Measurements from ENCODE around the gene TMEM19. TPM values are rescaled to one million over a fixed set of nuclear protein-coding genes. Genes with fewer than 3 reads are reported as not detected.
A peak's percentile ranks its signal among the peaks of the same experiment; 100 is the strongest.

Gene TMEM19
- 11.0 and 14.3 TPM in 2 replicates for total RNA-seq

- H3K36me3 Mint-ChIP-seq (ENCODE audit: low read depth), result no peaks in the 10 kb centered on the region
- H3K9me3 Mint-ChIP-seq, result no peaks in the 10 kb centered on the region
- no peaks in the 10 kb centered on the region for H3K27me3 Mint-ChIP-seq (ENCODE audit: low read depth)
- H3K4me1 Mint-ChIP-seq (ENCODE audit: low read depth), result peaks cover 21% of the 10 kb centered on the region
- peak within 1 kb of the TSS; percentile 90 for H3K4me3 Mint-ChIP-seq (ENCODE audit: low read depth)
- peak within 1 kb of the TSS; percentile 95 for H3K27ac Mint-ChIP-seq
- peak; percentile 79 for DNase-seq (ENCODE audit: low spot score)
- intact Hi-C loops (cut with micrococcal nuclease), result loop anchor here (1.0 to 10.0 kb wide), 5 partner anchors 22 to 1321 kb away; partner anchors contain the start of genes KCNMB4, RAB21, TBC1D15 and THAP2
Observed at GRCh38 chr12:71685914-71686657, at the start of gene TMEM19. Gene TMEM19, plus strand, starts transcription at chr12:71686082. Its CDS starts 599 bp downstream, at chr12:71686681.

- DNase-seq (ENCODE audit: low spot score), result no peak
- H3K4me1 Mint-ChIP-seq (ENCODE audit: low read depth), result peaks cover 16% of the 10 kb centered on the region
- intact Hi-C loops (cut with micrococcal nuclease), result loop anchor here (5.0 kb wide), 2 partner anchors 111 to 219 kb away; no protein-coding TSS in a partner anchor
- H3K36me3 Mint-ChIP-seq (ENCODE audit: low read depth), result peaks cover 79% of the 10 kb centered on the region
- no peaks in the 10 kb centered on the region for H3K9me3 Mint-ChIP-seq
- H3K27ac Mint-ChIP-seq, result peak overlapping the region; percentile 73
- H3K4me3 Mint-ChIP-seq (ENCODE audit: low read depth), result no peak overlapping the region
- no peaks in the 10 kb centered on the region for H3K27me3 Mint-ChIP-seq (ENCODE audit: low read depth)
Observed at GRCh38 chr12:71636704-71637115, 49.2 kb upstream of the TMEM19 start.

- Mint-ChIP-seq H3K4me1 (ENCODE audit: low read depth) (peaks cover 26% of the 10 kb centered on the region), H3K27ac (no peak overlapping the region), H3K36me3 (ENCODE audit: low read depth) (peaks cover 83% of the 10 kb centered on the region), H3K9me3 (no peaks in the 10 kb centered on the region), H3K4me3 (ENCODE audit: low read depth) (no peak overlapping the region), H3K27me3 (ENCODE audit: low read depth) (no peaks in the 10 kb centered on the region)
- intact Hi-C loops (cut with micrococcal nuclease), result loop anchor here (2.0 to 5.0 kb wide), 4 partner anchors 14 to 221 kb away; no protein-coding TSS in a partner anchor
- DNase-seq (ENCODE audit: low spot score), result no peak
Observed at GRCh38 chr12:71638499-71638898, 47.4 kb upstream of the TMEM19 start.

- intact Hi-C loops (cut with micrococcal nuclease), result loop anchor here (2.0 to 5.0 kb wide), 4 partner anchors 13 to 222 kb away; no protein-coding TSS in a partner anchor
- Mint-ChIP-seq H3K4me3 (ENCODE audit: low read depth) (no peak overlapping the region), H3K9me3 (no peaks in the 10 kb centered on the region), H3K27me3 (ENCODE audit: low read depth) (no peaks in the 10 kb centered on the region), H3K4me1 (ENCODE audit: low read depth) (peaks cover 35% of the 10 kb centered on the region), H3K36me3 (ENCODE audit: low read depth) (peaks cover 83% of the 10 kb centered on the region), H3K27ac (peak overlapping the region; percentile 62)
- no peak for DNase-seq (ENCODE audit: low spot score)
Observed at GRCh38 chr12:71639341-71639760, 46.5 kb upstream of the TMEM19 start.

GRCh38 chr12:71640316-71640715, 45.6 kb upstream of the TMEM19 start:
- intact Hi-C loops (cut with micrococcal nuclease), result no loop called here
- no peaks in the 10 kb centered on the region for H3K27me3 Mint-ChIP-seq (ENCODE audit: low read depth)
- H3K4me3 Mint-ChIP-seq (ENCODE audit: low read depth), result no peak overlapping the region
- no peak for DNase-seq (ENCODE audit: low spot score)
- H3K4me1 Mint-ChIP-seq (ENCODE audit: low read depth), result peaks cover 37% of the 10 kb centered on the region
- H3K36me3 Mint-ChIP-seq (ENCODE audit: low read depth), result peaks cover 83% of the 10 kb centered on the region
- H3K27ac Mint-ChIP-seq, result no peak overlapping the region
- no peaks in the 10 kb centered on the region for H3K9me3 Mint-ChIP-seq

GRCh38 chr12:71641390-71641789, 44.5 kb upstream of the TMEM19 start:
- no peaks in the 10 kb centered on the region for H3K9me3 Mint-ChIP-seq
- H3K27ac Mint-ChIP-seq, result no peak overlapping the region
- peaks cover 39% of the 10 kb centered on the region for H3K4me1 Mint-ChIP-seq (ENCODE audit: low read depth)
- H3K4me3 Mint-ChIP-seq (ENCODE audit: low read depth), result no peak overlapping the region
- DNase-seq (ENCODE audit: low spot score), result no peak
- H3K27me3 Mint-ChIP-seq (ENCODE audit: low read depth), result no peaks in the 10 kb centered on the region
- intact Hi-C loops (cut with micrococcal nuclease), result no loop called here
- peaks cover 79% of the 10 kb centered on the region for H3K36me3 Mint-ChIP-seq (ENCODE audit: low read depth)

GRCh38 chr12:71642264-71642663, 43.6 kb upstream of the TMEM19 start:
- intact Hi-C loops (cut with micrococcal nuclease), result loop anchor here (1.0 kb wide), 2 partner anchors 13 to 20 kb away; no protein-coding TSS in a partner anchor

GRCh38 chr12:71645268-71645667, 40.6 kb upstream of the TMEM19 start:
- H3K9me3 Mint-ChIP-seq, result no peaks in the 10 kb centered on the region
- peaks cover 72% of the 10 kb centered on the region for H3K36me3 Mint-ChIP-seq (ENCODE audit: low read depth)
- peaks cover 34% of the 10 kb centered on the region for H3K4me1 Mint-ChIP-seq (ENCODE audit: low read depth)
- no peak overlapping the region for H3K4me3 Mint-ChIP-seq (ENCODE audit: low read depth)
- DNase-seq (ENCODE audit: low spot score), result no peak
- intact Hi-C loops (cut with micrococcal nuclease), result loop anchor here (5.0 kb wide), 1 partner anchor 33 kb away; no protein-coding TSS in a partner anchor
- no peaks in the 10 kb centered on the region for H3K27me3 Mint-ChIP-seq (ENCODE audit: low read depth)
- peak overlapping the region; percentile 36 for H3K27ac Mint-ChIP-seq

More at GRCh38 chr12:71642264-71642663, 43.6 kb upstream of the TMEM19 start:
- peaks cover 83% of the 10 kb centered on the region for H3K36me3 Mint-ChIP-seq (ENCODE audit: low read depth)
- DNase-seq (ENCODE audit: low spot score), result no peak
- H3K27ac Mint-ChIP-seq, result peak overlapping the region; percentile 76
- no peaks in the 10 kb centered on the region for H3K9me3 Mint-ChIP-seq
- H3K27me3 Mint-ChIP-seq (ENCODE audit: low read depth), result no peaks in the 10 kb centered on the region
- peaks cover 39% of the 10 kb centered on the region for H3K4me1 Mint-ChIP-seq (ENCODE audit: low read depth)
- H3K4me3 Mint-ChIP-seq (ENCODE audit: low read depth), result no peak overlapping the region

GRCh38 chr12:71646512-71646911, 39.4 kb upstream of the TMEM19 start:
- Mint-ChIP-seq H3K4me1 (ENCODE audit: low read depth) (peaks cover 32% of the 10 kb centered on the region), H3K27ac (no peak overlapping the region), H3K4me3 (ENCODE audit: low read depth) (no peak overlapping the region), H3K27me3 (ENCODE audit: low read depth) (no peaks in the 10 kb centered on the region), H3K9me3 (no peaks in the 10 kb centered on the region), H3K36me3 (ENCODE audit: low read depth) (peaks cover 66% of the 10 kb centered on the region)
- no peak for DNase-seq (ENCODE audit: low spot score)
- intact Hi-C loops (cut with micrococcal nuclease), result loop anchor here (5.0 kb wide), 1 partner anchor 34 kb away; no protein-coding TSS in a partner anchor

GRCh38 chr12:71648537-71648936, 37.3 kb upstream of the TMEM19 start:
- Mint-ChIP-seq H3K36me3 (ENCODE audit: low read depth) (peaks cover 48% of the 10 kb centered on the region), H3K9me3 (no peaks in the 10 kb centered on the region), H3K4me1 (ENCODE audit: low read depth) (peaks cover 20% of the 10 kb centered on the region), H3K27ac (no peak overlapping the region), H3K27me3 (ENCODE audit: low read depth) (no peaks in the 10 kb centered on the region), H3K4me3 (ENCODE audit: low read depth) (no peak overlapping the region)
- no peak for DNase-seq (ENCODE audit: low spot score)
- intact Hi-C loops (cut with micrococcal nuclease), result loop anchor here (5.0 kb wide), 1 partner anchor 36 kb away; no protein-coding TSS in a partner anchor

- H3K4me3 Mint-ChIP-seq (ENCODE audit: low read depth), result no peak overlapping the region
- no peak overlapping the region for H3K27ac Mint-ChIP-seq
- peaks cover 39% of the 10 kb centered on the region for H3K36me3 Mint-ChIP-seq (ENCODE audit: low read depth)
- peaks cover 15% of the 10 kb centered on the region for H3K4me1 Mint-ChIP-seq (ENCODE audit: low read depth)
- peaks cover 2% of the 10 kb centered on the region for H3K9me3 Mint-ChIP-seq
- no peak for DNase-seq (ENCODE audit: low spot score)
- intact Hi-C loops (cut with micrococcal nuclease), result loop anchor here (5.0 kb wide), 1 partner anchor 37 kb away; no protein-coding TSS in a partner anchor
- H3K27me3 Mint-ChIP-seq (ENCODE audit: low read depth), result no peaks in the 10 kb centered on the region
Observed at GRCh38 chr12:71649401-71649800, 36.5 kb upstream of the TMEM19 start.

GRCh38 chr12:71652656-71653055, 33.2 kb upstream of the TMEM19 start:
- Mint-ChIP-seq H3K9me3 (peaks cover 7% of the 10 kb centered on the region), H3K36me3 (ENCODE audit: low read depth) (peaks cover 28% of the 10 kb centered on the region)
- intact Hi-C loops (cut with micrococcal nuclease), result loop anchor here (2.0 kb wide), 1 partner anchor 14 kb away; no protein-coding TSS in a partner anchor

GRCh38 chr12:71653137-71653536, 32.7 kb upstream of the TMEM19 start:
- Mint-ChIP-seq H3K27me3 (ENCODE audit: low read depth) (no peaks in the 10 kb centered on the region), H3K27ac (no peak overlapping the region), H3K4me3 (ENCODE audit: low read depth) (no peak overlapping the region), H3K9me3 (peaks cover 7% of the 10 kb centered on the region), H3K36me3 (ENCODE audit: low read depth) (peaks cover 31% of the 10 kb centered on the region), H3K4me1 (ENCODE audit: low read depth) (peaks cover 32% of the 10 kb centered on the region)
- intact Hi-C loops (cut with micrococcal nuclease), result loop anchor here (2.0 kb wide), 1 partner anchor 14 kb away; no protein-coding TSS in a partner anchor
- DNase-seq (ENCODE audit: low spot score), result no peak

More at GRCh38 chr12:71652656-71653055, 33.2 kb upstream of the TMEM19 start:
- Mint-ChIP-seq H3K4me3 (ENCODE audit: low read depth) (no peak overlapping the region), H3K27ac (no peak overlapping the region), H3K4me1 (ENCODE audit: low read depth) (peaks cover 31% of the 10 kb centered on the region), H3K27me3 (ENCODE audit: low read depth) (no peaks in the 10 kb centered on the region)
- no peak for DNase-seq (ENCODE audit: low spot score)

Measured in activated T-helper 2 cell treated with anti-CD3 and anti-CD28 coated beads, Interferon-gamma antibody, Interleukin-2, Interleukin-4, amounts not matched to agents 10 μg/mL and 5 μg/mL and 100 μg/mL, durations not matched to agents 14 hours and 24 hours and 36 hours (primary cell).